Measurements from ENCODE around the gene FARSB. TPM values are rescaled to one million over a fixed set of nuclear protein-coding genes. Genes with fewer than 3 reads are reported as not detected.

FARSB gene
- total and polyA plus RNA-seq, 9 donors = 14.6 to 26.8 (median 23.7) TPM

DNA sequence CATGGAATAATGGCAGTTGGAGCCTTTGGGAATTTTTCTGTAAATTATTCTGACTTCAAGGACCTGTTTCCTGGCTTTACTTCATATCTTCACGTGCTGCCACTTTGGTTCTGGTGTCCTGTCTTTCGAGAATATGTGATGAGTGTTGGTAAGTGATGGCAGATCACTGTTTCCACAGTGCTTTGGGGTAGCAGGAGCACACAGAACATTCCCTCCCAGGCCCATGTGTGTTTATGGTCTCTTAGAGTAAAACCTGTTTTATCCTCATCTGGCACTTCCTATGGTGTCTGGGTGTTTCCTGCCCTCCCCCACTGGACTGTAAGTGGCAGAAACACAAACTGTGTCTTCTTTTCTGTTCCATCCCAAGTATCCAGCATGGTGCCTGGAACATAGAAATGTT lies 33.4 kb upstream of the FARSB start:
- no peaks in the 10 kb centered on the region for H3K4me1 ChIP-seq (ENCODE audit: control insufficient read depth, insufficient read depth, low read length)
- no peak for DNase-seq
- 42% methylated on average over 2 of the region's 2 CpGs for WGBS (ENCODE audit: insufficient coverage)
- H3K27ac ChIP-seq (ENCODE audit: low read length) = no peak overlapping the region
- no peak overlapping the region for H3K4me3 ChIP-seq (ENCODE audit: low read length)
- no peaks in the 10 kb centered on the region for H3K9me3 ChIP-seq (replicated peaks; ENCODE audit: control insufficient read depth, low read depth, low read length)
- H3K27me3 ChIP-seq (ENCODE audit: control insufficient read depth, insufficient read depth, low read length) = no peaks in the 10 kb centered on the region
- no peaks in the 10 kb centered on the region for H3K36me3 ChIP-seq (ENCODE audit: control insufficient read depth, insufficient read depth, low read length)

DNA sequence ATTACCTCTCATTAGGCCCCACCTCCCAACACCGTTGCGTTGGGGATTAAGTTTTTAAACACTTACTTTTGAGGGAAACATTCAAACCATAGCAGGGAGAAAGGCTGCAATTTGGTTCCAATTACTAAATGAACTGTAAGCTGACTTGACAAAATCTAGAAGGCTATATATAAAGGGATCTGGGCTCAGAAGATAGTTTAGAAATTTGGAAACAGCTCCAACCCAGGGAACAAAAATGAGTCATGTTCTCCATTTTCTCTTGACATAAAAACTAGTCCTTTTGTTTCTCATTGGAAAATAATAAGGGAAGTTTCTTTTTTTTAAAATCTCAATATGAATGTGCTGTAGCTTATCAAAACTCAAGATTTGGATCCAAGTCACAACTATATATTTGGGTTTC lies 33.0 kb upstream of the FARSB start:
- H3K36me3 ChIP-seq (ENCODE audit: control insufficient read depth, insufficient read depth, low read length) = no peaks in the 10 kb centered on the region
- no peaks in the 10 kb centered on the region for H3K9me3 ChIP-seq (replicated peaks; ENCODE audit: control insufficient read depth, low read depth, low read length)
- H3K4me3 ChIP-seq (ENCODE audit: low read length) = no peak overlapping the region
- no peaks in the 10 kb centered on the region for H3K27me3 ChIP-seq (ENCODE audit: control insufficient read depth, insufficient read depth, low read length)
- DNase-seq = peak; percentile 53
- whole genome bisulfite sequencing (ENCODE audit: insufficient coverage) = no CpG with 5 or more reads among the region's 2 CpGs
- H3K27ac ChIP-seq (ENCODE audit: low read length) = no peak overlapping the region
- no peaks in the 10 kb centered on the region for H3K4me1 ChIP-seq (ENCODE audit: control insufficient read depth, insufficient read depth, low read length)

- H3K36me3 ChIP-seq (ENCODE audit: control insufficient read depth, insufficient read depth, low read length) = no peaks in the 10 kb centered on the region
- no peaks in the 10 kb centered on the region for H3K4me1 ChIP-seq (ENCODE audit: control insufficient read depth, insufficient read depth, low read length)
- H3K9me3 ChIP-seq (replicated peaks; ENCODE audit: control insufficient read depth, low read depth, low read length) = no peaks in the 10 kb centered on the region
- no peaks in the 10 kb centered on the region for H3K27me3 ChIP-seq (ENCODE audit: control insufficient read depth, insufficient read depth, low read length)
- no peak for DNase-seq
- WGBS (ENCODE audit: insufficient coverage) = no CpG with 5 or more reads among the region's 5 CpGs
- no peak overlapping the region for H3K4me3 ChIP-seq (ENCODE audit: low read length)
- no peak overlapping the region for H3K27ac ChIP-seq (ENCODE audit: low read length)
Measured at GRCh38 chr2:222686086-222686750, 30.3 kb upstream of the FARSB start.

GRCh38 chr2:222683805-222684204 lies 27.9 kb upstream of the FARSB start:
- Histone ChIP-seq H3K4me3 (ENCODE audit: low read length) (no peak overlapping the region), H3K27ac (ENCODE audit: low read length) (no peak overlapping the region), H3K4me1 (ENCODE audit: control insufficient read depth, insufficient read depth, low read length) (no peaks in the 10 kb centered on the region), H3K27me3 (ENCODE audit: control insufficient read depth, insufficient read depth, low read length) (no peaks in the 10 kb centered on the region), H3K9me3 (replicated peaks; ENCODE audit: control insufficient read depth, low read depth, low read length) (no peaks in the 10 kb centered on the region), H3K36me3 (ENCODE audit: control insufficient read depth, insufficient read depth, low read length) (no peaks in the 10 kb centered on the region)
- no peak for DNase-seq
- no CpG with 5 or more reads among the region's 3 CpGs for WGBS (ENCODE audit: insufficient coverage)

- no peak for DNase-seq
- no peaks in the 10 kb centered on the region for H3K9me3 ChIP-seq (replicated peaks; ENCODE audit: control insufficient read depth, low read depth, low read length)
- no peak overlapping the region for H3K27ac ChIP-seq (ENCODE audit: low read length)
- H3K36me3 ChIP-seq (ENCODE audit: control insufficient read depth, insufficient read depth, low read length) = no peaks in the 10 kb centered on the region
- H3K4me3 ChIP-seq (ENCODE audit: low read length) = no peak overlapping the region
- H3K27me3 ChIP-seq (ENCODE audit: control insufficient read depth, insufficient read depth, low read length) = peaks cover 6% of the 10 kb centered on the region
- no peaks in the 10 kb centered on the region for H3K4me1 ChIP-seq (ENCODE audit: control insufficient read depth, insufficient read depth, low read length)
- 100% methylated on average over 1 of the region's 3 CpGs for WGBS (ENCODE audit: insufficient coverage)
Measured at GRCh38 chr2:222677981-222678380, 22.1 kb upstream of the FARSB start.

DNA sequence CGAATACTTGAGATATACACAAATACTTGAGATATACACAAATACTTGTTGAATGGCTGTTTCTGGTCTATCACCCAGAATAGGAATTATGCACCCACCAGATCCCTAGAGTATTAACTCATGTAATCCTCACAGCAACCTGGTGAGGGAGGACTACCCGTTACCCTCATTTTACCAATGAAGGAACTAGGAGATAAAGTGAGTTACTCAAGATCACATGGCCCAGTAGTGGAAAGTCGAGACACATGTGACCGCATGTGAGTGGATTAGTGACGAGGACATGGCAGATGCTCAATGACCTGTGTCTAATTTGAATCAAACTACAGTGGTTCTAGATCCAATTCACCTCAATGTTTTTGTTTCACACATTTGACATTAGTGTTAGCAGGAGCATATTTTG lies 18.0 kb upstream of the FARSB start:
- H3K27me3 ChIP-seq (ENCODE audit: control insufficient read depth, insufficient read depth, low read length) = peaks cover 31% of the 10 kb centered on the region

DNA sequence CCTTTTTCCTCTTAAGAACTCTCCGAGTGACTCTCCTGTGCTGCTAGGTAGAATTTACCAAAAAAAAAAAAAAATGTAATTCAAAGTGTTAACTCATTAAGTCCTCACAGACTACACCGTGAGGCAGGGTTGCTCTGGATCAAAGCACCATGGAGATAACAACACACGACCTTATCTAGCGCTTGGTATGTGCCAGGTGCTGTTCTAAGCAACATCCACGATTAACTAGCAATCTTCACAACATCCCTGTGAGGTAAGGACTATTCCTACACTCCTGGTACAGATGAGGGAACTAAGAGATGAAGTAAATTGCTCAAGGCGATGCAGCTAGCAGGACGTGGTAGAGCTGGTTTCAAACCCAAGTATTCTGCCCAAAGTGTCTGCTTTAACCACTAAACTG lies 17.4 kb upstream of the FARSB start:
- no CpG with 5 or more reads among the region's 7 CpGs for WGBS (ENCODE audit: insufficient coverage)
- peaks cover 31% of the 10 kb centered on the region for H3K27me3 ChIP-seq (ENCODE audit: control insufficient read depth, insufficient read depth, low read length)
- H3K4me3 ChIP-seq (ENCODE audit: low read length) = no peak overlapping the region
- H3K36me3 ChIP-seq (ENCODE audit: control insufficient read depth, insufficient read depth, low read length) = no peaks in the 10 kb centered on the region
- no peak for DNase-seq
- no peaks in the 10 kb centered on the region for H3K9me3 ChIP-seq (replicated peaks; ENCODE audit: control insufficient read depth, low read depth, low read length)
- H3K4me1 ChIP-seq (ENCODE audit: control insufficient read depth, insufficient read depth, low read length) = peaks cover 5% of the 10 kb centered on the region
- no peak overlapping the region for H3K27ac ChIP-seq (ENCODE audit: low read length)

More for the DNA sequence above, 18.0 kb upstream of the FARSB start:
- Histone ChIP-seq H3K36me3 (ENCODE audit: control insufficient read depth, insufficient read depth, low read length) (no peaks in the 10 kb centered on the region), H3K27ac (ENCODE audit: low read length) (no peak overlapping the region), H3K9me3 (replicated peaks; ENCODE audit: control insufficient read depth, low read depth, low read length) (no peaks in the 10 kb centered on the region), H3K4me3 (ENCODE audit: low read length) (no peak overlapping the region), H3K4me1 (ENCODE audit: control insufficient read depth, insufficient read depth, low read length) (peaks cover 5% of the 10 kb centered on the region)
- WGBS (ENCODE audit: insufficient coverage) = no CpG with 5 or more reads among the region's 5 CpGs
- DNase-seq = no peak

DNA sequence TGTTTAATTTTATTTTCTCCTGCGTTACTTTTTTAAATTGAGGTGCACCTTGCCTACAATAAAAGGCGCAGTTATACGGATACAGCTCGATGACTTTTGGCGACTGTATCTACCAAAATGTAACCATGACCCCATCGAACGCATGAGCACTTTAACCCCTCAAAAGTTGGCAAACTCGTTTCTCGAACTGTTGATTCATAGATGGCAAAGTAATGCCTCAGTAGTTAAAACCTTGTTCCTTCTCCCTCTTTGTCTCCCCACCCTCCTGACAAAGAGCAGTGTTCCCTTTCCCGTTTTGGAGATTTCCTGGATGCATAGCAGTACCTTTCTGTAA lies 16.1 kb upstream of the FARSB start:
- H3K4me1 ChIP-seq (ENCODE audit: control insufficient read depth, insufficient read depth, low read length) = peaks cover 5% of the 10 kb centered on the region
- H3K4me3 ChIP-seq (ENCODE audit: low read length) = no peak overlapping the region
- 5% methylated on average over 7 of the region's 10 CpGs for WGBS (ENCODE audit: insufficient coverage)
- DNase-seq = no peak
- H3K9me3 ChIP-seq (replicated peaks; ENCODE audit: control insufficient read depth, low read depth, low read length) = no peaks in the 10 kb centered on the region
- peaks cover 31% of the 10 kb centered on the region for H3K27me3 ChIP-seq (ENCODE audit: control insufficient read depth, insufficient read depth, low read length)
- no peaks in the 10 kb centered on the region for H3K36me3 ChIP-seq (ENCODE audit: control insufficient read depth, insufficient read depth, low read length)
- H3K27ac ChIP-seq (ENCODE audit: low read length) = no peak overlapping the region

DNA sequence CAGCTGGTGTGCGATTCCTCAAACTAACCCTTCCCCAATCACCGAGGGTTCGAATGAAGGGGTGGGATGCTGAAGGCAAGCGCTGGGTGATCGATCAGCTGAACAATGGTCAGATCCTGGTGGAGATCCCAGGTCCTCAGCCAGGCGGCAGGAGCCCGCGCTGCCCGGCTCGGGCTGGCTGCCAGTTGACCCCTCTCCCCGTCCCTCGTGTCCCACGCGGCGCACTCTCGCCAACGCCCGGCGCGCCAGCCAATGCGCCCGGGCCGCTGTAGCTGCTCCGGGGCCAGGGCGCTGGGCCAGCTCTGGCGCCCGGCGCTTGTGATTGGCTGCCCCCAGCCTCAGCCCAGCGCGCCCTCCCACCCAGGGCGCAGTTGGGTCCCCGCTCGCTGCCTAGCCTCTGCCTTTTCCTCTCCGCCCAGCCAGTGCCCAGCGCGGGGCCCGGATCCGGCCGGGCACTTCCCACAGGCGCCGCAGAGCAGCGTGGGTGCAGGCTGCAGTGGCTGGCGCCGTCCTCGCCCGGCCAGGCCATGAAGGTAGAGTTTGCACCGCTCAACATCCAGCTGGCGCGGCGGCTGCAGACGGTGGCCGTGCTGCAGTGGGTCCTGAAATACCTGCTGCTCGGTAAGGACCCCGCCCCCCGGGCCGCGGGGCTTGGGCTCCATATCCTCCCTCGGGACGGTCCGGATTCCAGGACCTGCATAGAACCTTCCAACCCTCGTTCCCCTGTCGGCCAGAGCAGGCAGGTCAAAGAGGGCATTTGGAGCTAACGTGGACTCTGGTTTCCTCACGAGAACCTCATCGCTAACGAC lies 15.6 kb upstream of the FARSB start, which contains the start of gene MOGAT1:
Gene MOGAT1 (plus strand): TSS at position 400 of the 809 bp plus-strand sequence. CDS start 128 bp downstream, at position 528.
- WGBS (ENCODE audit: insufficient coverage) = under 1% methylated on average over 63 of the region's 66 CpGs
- H3K27me3 ChIP-seq (ENCODE audit: control insufficient read depth, insufficient read depth, low read length) = peaks cover 31% of the 10 kb centered on the region
- no peaks in the 10 kb centered on the region for H3K36me3 ChIP-seq (ENCODE audit: control insufficient read depth, insufficient read depth, low read length)
- H3K4me1 ChIP-seq (ENCODE audit: control insufficient read depth, insufficient read depth, low read length) = peaks cover 5% of the 10 kb centered on the region
- DNase-seq = peak; percentile 25
- no peaks in the 10 kb centered on the region for H3K9me3 ChIP-seq (replicated peaks; ENCODE audit: control insufficient read depth, low read depth, low read length)
- H3K4me3 ChIP-seq (ENCODE audit: low read length) = peak within 1 kb of the TSS; percentile 32
- no peak within 1 kb of the TSS for H3K27ac ChIP-seq (ENCODE audit: low read length)

- Histone ChIP-seq H3K4me1 (ENCODE audit: control insufficient read depth, insufficient read depth, low read length) (peaks cover 5% of the 10 kb centered on the region), H3K4me3 (ENCODE audit: low read length) (no peak overlapping the region), H3K27me3 (ENCODE audit: control insufficient read depth, insufficient read depth, low read length) (peaks cover 30% of the 10 kb centered on the region), H3K36me3 (ENCODE audit: control insufficient read depth, insufficient read depth, low read length) (no peaks in the 10 kb centered on the region), H3K27ac (ENCODE audit: low read length) (no peak overlapping the region), H3K9me3 (replicated peaks; ENCODE audit: control insufficient read depth, low read depth, low read length) (no peaks in the 10 kb centered on the region)
- no peak for DNase-seq
- WGBS (ENCODE audit: insufficient coverage) = 64% methylated on average over 8 of the region's 9 CpGs
Measured at GRCh38 chr2:222670191-222671038, 14.5 kb upstream of the FARSB start.

All from muscle of leg (tissue), 11 donors.